Fibroblast of lung (primary cell): ENCODE results near the gene RARRES2. TPM values are rescaled to one million over a fixed set of nuclear protein-coding genes. Genes with fewer than 3 reads are reported as not detected.
"Not testable (repeated sequence)": the region's sequence is repeated elsewhere in the genome, so short reads cannot be mapped to it uniquely, and the experiment has no call there.

Source experiments
- DNase-seq, 2 donors: peaks; one replicate each; pipeline versions ENCODE4 v3.0.0 to v3.0.0-alpha.2; 2010; ENCODE audit warnings: low read depth in 2 of 2
- H2AFZ ChIP-seq: 2 replicates; pipeline ENCODE4 v1.5.1; 2012; ENCODE audit warnings: low read length, control low read depth, inconsistent platforms
- H3K27ac ChIP-seq: 2 replicates; pipeline ENCODE4 v1.5.1; 2011; ENCODE audit warnings: low read length, control low read depth; ENCODE audit not compliant: insufficient read depth
- H3K27me3 ChIP-seq: 2 replicates; pipeline ENCODE4 v1.5.1; 2011; ENCODE audit warnings: mild to moderate bottlenecking, low read length; ENCODE audit not compliant: control insufficient read depth, insufficient read depth
- H3K36me3 ChIP-seq: 2 replicates; pipeline ENCODE4 v1.5.1; 2011; ENCODE audit warnings: low read length; ENCODE audit not compliant: control insufficient read depth, insufficient read depth
- H3K4me1 ChIP-seq: 2 replicates; pipeline ENCODE4 v1.5.1; 2011; ENCODE audit warnings: low read length; ENCODE audit not compliant: control insufficient read depth, insufficient read depth; ENCODE audit errors: extremely low read depth
- H3K4me2 ChIP-seq: 2 replicates; pipeline ENCODE4 v1.5.1; 2011; ENCODE audit warnings: low read length, control low read depth; ENCODE audit not compliant: insufficient read depth; ENCODE audit errors: extremely low read depth
- H3K4me3 ChIP-seq, 4 experiments: fragments of 200-600 bp in 1 of 4; sonication (generic) in 1 of 4; replicated peaks in 1 of 4; 2 replicates each; pipeline ENCODE4 v1.5.1; 2011 to 2016; ENCODE audit warnings: low read length in 4 of 4, low read depth in 3 of 4, mild to moderate bottlenecking in 3 of 4, control low read depth in 2 of 4, inconsistent platforms in 1 of 4, mixed read lengths in 1 of 4; ENCODE audit not compliant: insufficient read depth in 1 of 4; ENCODE audit errors: control extremely low read depth in 1 of 4
- H3K79me2 ChIP-seq: 2 replicates; pipeline ENCODE4 v1.5.1; 2012; ENCODE audit warnings: mild to moderate bottlenecking, low read length, inconsistent platforms; ENCODE audit not compliant: control insufficient read depth, insufficient read depth
- H3K9ac ChIP-seq: 2 replicates; pipeline ENCODE4 v1.5.1; 2011; ENCODE audit warnings: mild to moderate bottlenecking, low read length, control low read depth; ENCODE audit not compliant: insufficient read depth
- H3K9me3 ChIP-seq: 2 replicates; pipeline ENCODE4 v1.5.1; 2012; ENCODE audit warnings: low read depth, low read length; ENCODE audit not compliant: control insufficient read depth, insufficient read depth
- H4K20me1 ChIP-seq: 2 replicates; pipeline ENCODE4 v1.5.1; 2011; ENCODE audit warnings: low read length; ENCODE audit not compliant: control insufficient read depth, insufficient read depth; ENCODE audit errors: extremely low read depth
- EZH2 ChIP-seq: IDR thresholded peaks from 2 replicates; pipeline ENCODE4 v1.5.1; 2012; ENCODE audit warnings: low read length, control low read depth, mild to moderate bottlenecking; ENCODE audit errors: missing control alignments
- polyA plus RNA-seq, 2 donors: library from polyadenylated mRNA; depleted of rRNA in 1 of 2; stranded (reverse) in 1 of 2; unstranded in 1 of 2; fragments of >200 nt; gene quantifications; 2 replicates each; pipeline ENCODE4 v1.2.1, GENCODE V29; 2011 to 2012; ENCODE audit warnings: missing spikeins in 1 of 2
- total RNA-seq: library from RNA; depleted of rRNA; stranded (reverse); fragments of >200 nt; gene quantifications from 2 replicates; pipeline ENCODE4 v1.2.1, GENCODE V29; 2014
- TF ChIP-seq, protein P1 (sequence below), 2 donors: IDR thresholded peaks in 1 of 2; conservative IDR thresholded peaks in 1 of 2; 1 replicate in 1 of 2; 2 replicates in 1 of 2; pipeline ENCODE4 v1.5.1; 2011 to 2012; ENCODE audit warnings: low read length in 2 of 2, control low read depth in 1 of 2, inconsistent platforms in 1 of 2, low read depth in 1 of 2, mild to moderate bottlenecking in 1 of 2

RARRES2 gene
- total and polyA plus RNA-seq, 2 donors (not counting 1 experiment from before 2014, with no cell fraction given) = 65.6 to 67.0 TPM

DNA sequence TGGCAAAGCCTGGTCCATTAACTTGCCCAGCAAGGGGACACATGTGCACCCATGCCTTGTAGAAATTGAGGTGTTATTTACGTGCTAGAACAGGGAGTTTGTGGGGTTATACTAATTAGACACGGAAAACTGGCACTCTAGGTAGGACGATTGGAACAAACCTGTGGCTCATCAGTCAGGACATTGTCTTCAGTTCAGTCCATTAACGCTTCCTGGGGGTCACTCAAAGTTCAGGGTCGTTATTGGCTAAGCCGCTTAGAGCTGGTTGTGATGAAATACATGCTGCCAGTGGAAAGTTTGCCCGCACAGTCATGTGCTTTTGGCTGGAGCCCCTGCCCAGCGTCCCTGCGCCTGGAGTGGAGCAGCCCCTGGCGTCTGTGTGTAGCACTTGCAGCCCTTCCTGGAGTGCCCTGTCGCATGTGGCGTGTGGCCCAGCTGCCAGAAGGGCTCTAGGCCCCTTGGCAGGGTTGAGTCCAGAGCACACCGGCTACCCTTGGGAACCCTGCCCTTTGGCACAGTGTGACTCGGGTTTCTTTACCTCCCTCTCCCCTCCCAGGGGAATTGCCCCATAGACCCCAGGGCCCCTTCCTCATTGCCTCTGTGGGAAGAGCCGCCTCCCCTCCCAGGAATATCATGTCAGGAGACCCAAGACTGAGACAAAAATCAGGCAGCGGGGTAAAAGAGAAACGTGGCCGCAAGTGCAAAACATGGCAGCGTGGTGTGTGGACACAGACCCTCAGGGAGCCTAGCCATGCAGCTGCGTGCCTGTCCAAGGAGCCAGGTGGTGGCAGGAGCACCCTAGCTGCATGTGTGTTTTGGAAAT is 47.5 kb upstream of the RARRES2 start:
- Histone ChIP-seq H3K27me3 (no peaks in the 10 kb centered on the region), H3K4me1 (peaks cover 3% of the 10 kb centered on the region), H4K20me1 (no peaks in the 10 kb centered on the region), H3K4me3 (no peak overlapping the region), H3K9me3 (no peaks in the 10 kb centered on the region), H3K79me2 (no peaks in the 10 kb centered on the region), H3K36me3 (no peaks in the 10 kb centered on the region), H3K9ac (no peak overlapping the region), H3K4me2 (no peak overlapping the region), H2AFZ (no peak overlapping the region), H3K27ac (no peak overlapping the region)
- DNase-seq = peak; percentile 63 to 89
- TF ChIP-seq EZH2 = no peak
- TF ChIP-seq, protein P1, sequence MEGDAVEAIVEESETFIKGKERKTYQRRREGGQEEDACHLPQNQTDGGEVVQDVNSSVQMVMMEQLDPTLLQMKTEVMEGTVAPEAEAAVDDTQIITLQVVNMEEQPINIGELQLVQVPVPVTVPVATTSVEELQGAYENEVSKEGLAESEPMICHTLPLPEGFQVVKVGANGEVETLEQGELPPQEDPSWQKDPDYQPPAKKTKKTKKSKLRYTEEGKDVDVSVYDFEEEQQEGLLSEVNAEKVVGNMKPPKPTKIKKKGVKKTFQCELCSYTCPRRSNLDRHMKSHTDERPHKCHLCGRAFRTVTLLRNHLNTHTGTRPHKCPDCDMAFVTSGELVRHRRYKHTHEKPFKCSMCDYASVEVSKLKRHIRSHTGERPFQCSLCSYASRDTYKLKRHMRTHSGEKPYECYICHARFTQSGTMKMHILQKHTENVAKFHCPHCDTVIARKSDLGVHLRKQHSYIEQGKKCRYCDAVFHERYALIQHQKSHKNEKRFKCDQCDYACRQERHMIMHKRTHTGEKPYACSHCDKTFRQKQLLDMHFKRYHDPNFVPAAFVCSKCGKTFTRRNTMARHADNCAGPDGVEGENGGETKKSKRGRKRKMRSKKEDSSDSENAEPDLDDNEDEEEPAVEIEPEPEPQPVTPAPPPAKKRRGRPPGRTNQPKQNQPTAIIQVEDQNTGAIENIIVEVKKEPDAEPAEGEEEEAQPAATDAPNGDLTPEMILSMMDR (conservative IDR thresholded peaks at IDR 0.05 in 1 of 2, IDR thresholded peaks at IDR 0.05 in 1 of 2; ENCODE audit: low read depth in 1 of 2, low read length in 2 of 2) = peak; percentile 67 to 94

DNA sequence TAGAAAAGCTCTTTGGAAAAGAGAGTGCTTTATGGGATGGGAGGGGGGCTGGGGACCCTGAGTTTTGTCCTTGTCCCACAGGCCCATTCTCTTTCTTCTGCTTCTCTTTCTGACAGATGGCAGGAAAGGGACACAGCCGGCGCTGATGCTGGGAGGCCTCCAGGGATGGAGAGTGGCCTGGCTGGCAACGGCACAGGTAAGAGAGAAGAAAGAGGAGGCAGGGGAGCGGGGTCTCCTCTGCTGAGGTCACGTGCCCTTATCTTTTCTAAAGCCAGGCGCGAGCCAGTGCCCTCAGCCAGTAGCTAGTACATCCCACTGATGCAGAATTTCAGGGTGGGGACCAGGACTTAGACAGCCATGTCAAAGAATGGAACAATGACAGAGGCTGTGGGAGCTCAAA is 46.9 kb upstream of the RARRES2 start:
- no peaks in the 10 kb centered on the region for H3K36me3 ChIP-seq
- H3K4me3 ChIP-seq = no peak overlapping the region
- H3K4me1 ChIP-seq = peaks cover 3% of the 10 kb centered on the region
- no peaks in the 10 kb centered on the region for H3K79me2 ChIP-seq
- H3K27me3 ChIP-seq = no peaks in the 10 kb centered on the region
- H3K9me3 ChIP-seq = no peaks in the 10 kb centered on the region
- H2AFZ ChIP-seq = no peak overlapping the region
- no peak overlapping the region for H3K4me2 ChIP-seq
- H3K9ac ChIP-seq = no peak overlapping the region
- no peaks in the 10 kb centered on the region for H4K20me1 ChIP-seq
- TF ChIP-seq EZH2 = no peak
- TF ChIP-seq, protein P1 (conservative IDR thresholded peaks at IDR 0.05 in 1 of 2, IDR thresholded peaks at IDR 0.05 in 1 of 2; ENCODE audit: low read depth in 1 of 2, low read length in 2 of 2) = no peak
- no peak overlapping the region for H3K27ac ChIP-seq
- no peak for DNase-seq

DNA sequence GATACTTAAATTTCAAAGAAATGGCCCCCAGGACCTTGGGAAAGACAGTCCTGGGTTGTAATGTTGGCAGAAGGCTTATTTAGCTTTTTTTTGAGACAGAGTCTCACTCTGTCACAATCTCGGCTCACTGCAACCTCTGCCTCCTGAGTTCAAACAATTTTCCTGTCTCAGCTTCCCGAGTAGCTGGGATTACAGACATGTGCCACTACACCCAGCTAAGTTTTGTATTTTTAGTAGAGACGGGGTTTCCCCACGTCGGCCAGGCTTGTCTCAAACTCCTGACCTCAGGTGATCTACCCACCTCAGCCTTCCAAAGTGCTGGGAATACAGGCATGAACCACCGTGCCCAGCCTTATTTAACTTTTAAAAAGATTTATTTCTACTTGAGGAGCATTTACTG is 44.5 kb upstream of the RARRES2 start:
- H3K9ac ChIP-seq, H3K9me3 ChIP-seq, H3K79me2 ChIP-seq, H4K20me1 ChIP-seq, DNase-seq, H3K4me2 ChIP-seq, H3K4me3 ChIP-seq, H3K4me1 ChIP-seq, H3K27me3 ChIP-seq, H2AFZ ChIP-seq, H3K36me3 ChIP-seq, H3K27ac ChIP-seq: not testable (repeated sequence)
